NCI-H2171 treated with DMSO at 0.1 percent for 48 hours (cell line): ENCODE measurements around the gene CCDC77.

ENCODE experiments used
- DNase-seq: peaks from one replicate; lab custom pipeline; 2025; lab: John Stamatoyannopoulos, UW

CCDC77 gene

DNA sequence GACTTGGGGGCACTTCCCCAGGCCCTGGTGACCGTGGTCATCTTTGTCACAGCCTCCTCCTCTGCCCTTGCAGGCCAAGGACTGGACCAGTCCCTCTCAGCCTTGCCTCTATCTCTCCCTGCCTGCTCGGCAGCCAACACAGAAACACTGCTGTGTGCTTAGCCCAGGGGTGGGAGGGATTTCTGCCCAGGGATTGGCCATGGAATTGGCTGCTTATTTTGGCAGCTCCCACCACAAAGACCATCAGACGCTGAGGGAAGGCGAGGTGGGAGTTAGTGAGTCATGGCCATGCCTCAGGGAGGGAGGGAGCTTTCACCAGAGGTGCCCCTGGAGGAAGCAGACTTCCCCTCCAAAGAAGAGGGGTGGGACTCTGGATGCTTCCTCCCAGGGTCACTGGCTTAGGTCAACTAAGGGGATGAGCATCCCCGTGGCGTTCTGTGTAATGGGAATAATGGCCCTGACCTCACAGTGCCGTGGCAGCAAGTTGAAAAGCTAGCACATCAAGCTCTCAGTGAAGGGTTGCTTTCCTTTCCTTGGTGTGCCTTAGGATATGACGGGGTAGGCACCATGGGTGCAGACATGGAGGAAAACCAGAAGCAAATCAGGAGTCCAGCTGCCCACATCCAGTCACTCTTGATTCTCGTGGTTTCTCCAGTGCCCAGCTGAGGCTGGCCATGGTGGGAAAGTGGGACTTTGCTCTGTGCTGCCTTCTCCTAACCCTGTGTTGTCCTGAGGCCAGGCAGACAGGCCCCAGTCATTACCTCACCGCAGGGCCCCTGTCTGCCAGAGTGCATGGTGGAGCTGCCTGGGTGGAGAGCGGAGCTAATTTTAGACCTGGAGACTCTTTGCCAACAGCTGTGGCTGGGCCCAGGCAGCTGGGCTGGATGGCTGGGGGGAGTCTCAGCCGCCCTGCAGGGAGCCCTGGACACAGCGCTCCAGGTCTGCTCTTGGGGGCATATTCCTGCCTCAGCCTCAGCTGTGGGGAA is 79.7 kb downstream of the CCDC77 start:
- DNase-seq, result no peak

DNA sequence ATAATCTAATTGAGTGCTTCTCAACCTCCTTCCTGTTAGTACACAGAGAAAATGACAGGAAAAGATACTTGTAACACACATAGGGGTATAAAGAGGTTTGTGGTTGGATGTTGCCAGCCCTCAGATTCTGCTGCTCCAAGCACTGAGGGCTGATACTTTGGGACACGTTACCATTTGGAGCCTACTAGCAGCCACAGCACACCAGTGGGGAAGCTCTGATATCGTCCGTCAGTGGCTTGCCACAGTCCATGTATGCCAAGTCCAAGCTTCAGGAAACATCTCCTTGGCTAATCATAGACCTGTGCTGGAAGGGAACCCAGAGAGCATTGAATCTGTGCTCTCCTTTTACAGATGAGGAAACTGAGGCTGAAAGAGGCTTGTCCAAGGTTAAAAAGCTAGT is 80.6 kb downstream of the CCDC77 start:
- DNase-seq, result no peak

DNA sequence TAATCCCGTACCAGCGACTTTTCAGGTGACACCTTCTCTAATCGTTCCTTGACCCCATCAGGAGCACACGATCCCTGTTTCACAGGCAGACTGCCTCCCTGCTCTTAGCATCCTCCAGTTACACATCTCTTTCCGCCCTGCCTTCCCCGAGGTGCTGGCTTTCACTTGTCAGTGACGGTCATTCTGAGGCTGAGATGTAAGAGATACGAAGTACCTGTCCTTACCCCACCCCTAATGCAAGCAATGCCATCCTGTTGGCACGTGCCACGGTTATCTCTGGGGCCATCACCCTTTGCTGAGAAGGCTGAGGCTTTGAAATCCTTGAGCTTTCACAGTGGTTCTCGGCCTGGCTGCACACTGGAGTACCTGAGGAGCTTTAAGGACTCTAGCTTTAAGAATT is 82.7 kb downstream of the CCDC77 start:
- DNase-seq, result no peak

DNA sequence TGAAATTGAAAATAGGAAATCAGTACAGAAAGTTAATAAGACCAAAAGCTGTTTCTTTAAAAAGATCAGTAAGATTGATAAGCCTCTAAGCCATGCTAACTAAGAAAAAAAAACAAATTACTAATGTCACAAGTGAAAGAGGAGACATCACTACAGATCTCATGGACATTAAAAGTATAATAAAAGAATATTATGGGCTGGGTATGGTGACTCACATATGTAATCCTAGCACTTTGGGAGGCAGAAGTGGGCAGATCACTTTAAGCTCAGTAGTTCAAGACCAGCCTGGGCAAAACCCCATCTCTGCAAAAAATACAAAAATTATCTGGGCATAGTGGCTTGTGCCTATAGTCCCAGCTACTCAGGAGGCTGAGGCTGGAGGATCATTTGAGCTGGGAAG is 88.8 kb downstream of the CCDC77 start:
- no peak for DNase-seq
